ENCODE results near the gene TENT4B. TPM values are rescaled to one million over a fixed set of nuclear protein-coding genes. Genes with fewer than 3 reads are reported as not detected.

Gene TENT4B
- total RNA-seq, 1 donor from 2014 or later = 8.4 TPM

DNA sequence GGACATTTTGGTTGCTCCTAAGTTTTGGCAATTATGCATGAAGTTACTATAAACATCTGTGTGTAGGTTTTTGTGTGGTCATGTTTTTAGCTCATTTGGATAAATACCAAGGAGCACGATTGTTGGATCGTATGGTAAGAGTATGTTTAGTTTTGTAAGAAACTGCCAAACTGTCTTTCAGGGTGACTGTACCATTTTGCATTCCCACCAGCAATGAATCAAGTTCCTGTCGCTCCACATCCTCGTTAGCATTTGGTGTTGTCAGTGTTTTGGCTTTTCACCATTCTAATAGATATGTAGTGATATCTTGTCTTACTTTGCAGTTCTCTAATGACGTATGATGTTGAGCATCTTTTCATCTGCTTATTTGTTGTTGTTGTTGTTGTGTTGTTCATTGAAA is 20.2 kb downstream of the TENT4B start:
- TF ChIP-seq CTCF (IDR thresholded peaks at IDR 0.05) = no peak
- Mint-ChIP-seq H3K9me3 (ENCODE audit: low read depth) (no peaks in the 10 kb centered on the region), H3K4me1 (ENCODE audit: low read depth) (peaks cover 20% of the 10 kb centered on the region), H3K27ac (ENCODE audit: unreplicated experiment) (no peak overlapping the region), H3K27me3 (ENCODE audit: low read depth) (no peaks in the 10 kb centered on the region), H3K36me3 (ENCODE audit: low read depth) (no peaks in the 10 kb centered on the region), H3K4me3 (ENCODE audit: unreplicated experiment) (no peak overlapping the region)
- DNase-seq (ENCODE audit: low spot score) = no peak

- H3K36me3 Mint-ChIP-seq (ENCODE audit: low read depth) = no peaks in the 10 kb centered on the region
- TF ChIP-seq CTCF (IDR thresholded peaks at IDR 0.05) = no peak
- H3K4me3 Mint-ChIP-seq (ENCODE audit: unreplicated experiment) = no peak overlapping the region
- H3K27ac Mint-ChIP-seq (ENCODE audit: unreplicated experiment) = no peak overlapping the region
- no peak for DNase-seq (ENCODE audit: low spot score)
- H3K9me3 Mint-ChIP-seq (ENCODE audit: low read depth) = no peaks in the 10 kb centered on the region
- no peaks in the 10 kb centered on the region for H3K27me3 Mint-ChIP-seq (ENCODE audit: low read depth)
- peaks cover 27% of the 10 kb centered on the region for H3K4me1 Mint-ChIP-seq (ENCODE audit: low read depth)
These were observed 25.4 kb downstream of the TENT4B start for GRCh38 chr16:50178491-50178941.

DNA sequence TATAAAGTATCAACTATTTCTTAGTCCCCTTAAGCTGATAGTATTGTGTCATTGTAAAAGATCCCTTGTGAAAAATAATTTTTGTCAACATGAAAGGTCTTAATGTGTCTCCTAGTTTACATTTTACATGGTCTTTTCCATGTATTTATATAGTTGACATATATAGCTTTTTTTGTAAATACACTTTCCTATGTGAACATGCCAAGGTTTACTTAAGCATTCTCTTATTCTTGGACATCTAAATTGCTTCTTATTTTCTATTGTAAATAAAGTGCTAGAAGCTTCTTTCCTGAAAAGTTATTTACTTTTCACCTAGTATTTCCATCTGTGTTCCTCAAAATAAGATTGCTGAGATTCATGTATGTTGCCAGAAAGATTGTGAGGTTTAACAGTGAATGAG is 29.3 kb downstream of the TENT4B start:
- H3K36me3 Mint-ChIP-seq (ENCODE audit: low read depth) = no peaks in the 10 kb centered on the region
- H3K27ac Mint-ChIP-seq (ENCODE audit: unreplicated experiment) = no peak overlapping the region
- no peak for TF ChIP-seq CTCF (IDR thresholded peaks at IDR 0.05)
- H3K4me1 Mint-ChIP-seq (ENCODE audit: low read depth) = peaks cover 46% of the 10 kb centered on the region
- H3K27me3 Mint-ChIP-seq (ENCODE audit: low read depth) = no peaks in the 10 kb centered on the region
- H3K4me3 Mint-ChIP-seq (ENCODE audit: unreplicated experiment) = no peak overlapping the region
- no peak for DNase-seq (ENCODE audit: low spot score)
- H3K9me3 Mint-ChIP-seq (ENCODE audit: low read depth) = no peaks in the 10 kb centered on the region

DNA sequence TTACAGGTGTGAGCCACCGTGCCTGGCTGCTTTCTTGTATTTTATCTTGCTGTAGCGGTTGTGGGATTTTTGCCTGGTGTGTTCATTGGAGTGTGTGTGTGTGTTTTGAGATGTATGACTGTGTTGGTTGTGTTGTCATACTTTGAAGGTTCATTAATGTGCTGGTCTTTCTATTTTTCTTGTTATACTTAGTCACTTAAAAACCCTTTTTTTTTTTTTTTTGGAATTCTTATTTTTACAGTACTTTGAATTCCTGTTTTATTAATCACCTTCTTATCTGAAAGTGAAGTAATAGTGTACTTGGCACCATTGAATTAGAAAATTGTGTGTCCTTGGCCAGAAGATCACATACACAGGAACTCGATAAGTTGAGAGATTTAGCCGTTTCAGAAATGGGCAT is 30.2 kb downstream of the TENT4B start:
- no peak for DNase-seq (ENCODE audit: low spot score)
- no peaks in the 10 kb centered on the region for H3K27me3 Mint-ChIP-seq (ENCODE audit: low read depth)

DNA sequence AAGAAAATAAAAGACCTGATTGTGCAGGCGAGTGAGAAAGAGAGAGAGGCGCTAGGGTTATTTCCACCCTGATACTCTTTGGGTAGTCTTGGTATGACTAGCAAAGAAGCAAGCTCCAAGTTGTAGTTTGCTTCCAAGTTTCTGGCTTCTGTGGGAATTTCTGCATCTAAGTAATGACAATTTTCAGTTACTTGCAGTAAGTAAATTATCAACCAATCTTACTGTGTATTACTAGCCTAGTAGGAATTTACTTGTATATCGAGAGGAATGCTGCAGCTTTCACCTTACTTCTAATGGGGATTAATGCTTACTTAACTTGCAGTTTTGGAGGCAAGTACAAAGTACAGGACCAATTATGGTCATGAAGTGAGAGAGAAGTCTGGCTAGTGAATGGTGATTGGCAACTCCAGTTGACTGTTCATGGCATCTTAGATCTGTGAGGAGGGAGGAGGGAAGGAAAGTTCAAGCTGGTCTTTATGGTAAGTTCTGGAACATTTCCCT is 31.9 kb downstream of the TENT4B start:
- no peak for DNase-seq (ENCODE audit: low spot score)
- no peak for TF ChIP-seq CTCF (IDR thresholded peaks at IDR 0.05)
- H3K9me3 Mint-ChIP-seq (ENCODE audit: low read depth) = no peaks in the 10 kb centered on the region
- H3K27ac Mint-ChIP-seq (ENCODE audit: unreplicated experiment) = peak overlapping the region; percentile 77
- peaks cover 53% of the 10 kb centered on the region for H3K4me1 Mint-ChIP-seq (ENCODE audit: low read depth)
- no peaks in the 10 kb centered on the region for H3K36me3 Mint-ChIP-seq (ENCODE audit: low read depth)
- no peaks in the 10 kb centered on the region for H3K27me3 Mint-ChIP-seq (ENCODE audit: low read depth)
- H3K4me3 Mint-ChIP-seq (ENCODE audit: unreplicated experiment) = no peak overlapping the region

More for the DNA sequence above, 30.2 kb downstream of the TENT4B start:
- no peaks in the 10 kb centered on the region for H3K9me3 Mint-ChIP-seq (ENCODE audit: low read depth)
- TF ChIP-seq CTCF (IDR thresholded peaks at IDR 0.05) = no peak
- H3K36me3 Mint-ChIP-seq (ENCODE audit: low read depth) = no peaks in the 10 kb centered on the region
- peaks cover 46% of the 10 kb centered on the region for H3K4me1 Mint-ChIP-seq (ENCODE audit: low read depth)
- H3K4me3 Mint-ChIP-seq (ENCODE audit: unreplicated experiment) = no peak overlapping the region
- peak overlapping the region; percentile 14 for H3K27ac Mint-ChIP-seq (ENCODE audit: unreplicated experiment)

Measured in chondrocyte (in vitro differentiated cells).